ENCODE results near the gene KIF13A. TPM values are rescaled to one million over a fixed set of nuclear protein-coding genes. Genes with fewer than 3 reads are reported as not detected.

Gene KIF13A
- total and polyA plus RNA-seq, 3 donors from 2014 or later, result 20.8 to 28.7 (median 27.7) TPM

GRCh38 chr6:17855381-17855780, 132.1 kb downstream of the KIF13A start:
- H3K9me3 ChIP-seq, result no peaks in the 10 kb centered on the region
- no peaks in the 10 kb centered on the region for H3K4me1 ChIP-seq
- no peaks in the 10 kb centered on the region for H3K36me3 ChIP-seq (ENCODE audit: low read depth, missing control alignments)
- 91 to 94% methylated on average over 2 of the region's 2 CpGs for WGBS, 2 donors
- DNase-seq, result no peak
- intact Hi-C loops (cut with DNase I; ENCODE audit: low total_unique reads), result no loop called here
- no peak overlapping the region for H3K27ac ChIP-seq
- H3K4me3 ChIP-seq, result no peak overlapping the region
- TF ChIP-seq POLR2A (IDR thresholded peaks at IDR 0.05) (no peak), CTCF (IDR thresholded peaks at IDR 0.05) (no peak)
- H3K27me3 ChIP-seq, result no peaks in the 10 kb centered on the region

- intact Hi-C loops (cut with DNase I; ENCODE audit: low total_unique reads), result no loop called here
- TF ChIP-seq CTCF (IDR thresholded peaks at IDR 0.05), result no peak
- no peak for TF ChIP-seq POLR2A (IDR thresholded peaks at IDR 0.05)
- H3K27me3 ChIP-seq, result no peaks in the 10 kb centered on the region
- H3K36me3 ChIP-seq (ENCODE audit: low read depth, missing control alignments), result no peaks in the 10 kb centered on the region
- DNase-seq, result no peak
- no peaks in the 10 kb centered on the region for H3K9me3 ChIP-seq
- no peaks in the 10 kb centered on the region for H3K4me1 ChIP-seq
- WGBS, 2 donors, result 87 to 91% methylated on average over 2 of the region's 2 CpGs
- H3K4me3 ChIP-seq, result no peak overlapping the region
- no peak overlapping the region for H3K27ac ChIP-seq
Measured at GRCh38 chr6:17853533-17853932, 133.9 kb downstream of the KIF13A start.

DNA sequence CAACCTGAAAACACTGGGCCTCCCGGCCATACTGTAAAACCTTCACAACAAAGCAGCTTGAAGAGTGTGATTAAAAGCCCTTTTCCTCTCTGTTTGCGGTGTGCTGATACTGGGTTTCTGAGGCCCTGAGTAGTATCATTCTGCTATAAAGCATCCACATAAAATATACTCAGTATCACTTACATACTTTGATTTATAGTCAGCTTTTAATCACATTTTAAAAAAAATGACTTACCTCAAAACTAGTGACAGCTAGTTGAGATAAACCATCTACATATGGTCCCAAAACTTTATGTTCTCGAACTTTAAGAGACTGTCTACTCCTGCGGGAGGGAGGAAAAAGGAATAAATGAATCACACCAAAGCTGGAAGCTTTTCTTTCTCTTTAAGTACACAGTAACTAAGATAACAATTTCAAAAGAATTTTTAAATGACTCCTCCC, 135.7 kb downstream of the KIF13A start:
- no peaks in the 10 kb centered on the region for H3K9me3 ChIP-seq
- TF ChIP-seq POLR2A (IDR thresholded peaks at IDR 0.05), result no peak
- TF ChIP-seq CTCF (IDR thresholded peaks at IDR 0.05), result no peak
- no peaks in the 10 kb centered on the region for H3K36me3 ChIP-seq (ENCODE audit: low read depth, missing control alignments)
- DNase-seq, result no peak
- H3K4me1 ChIP-seq, result no peaks in the 10 kb centered on the region
- no peak overlapping the region for H3K4me3 ChIP-seq
- intact Hi-C loops (cut with DNase I; ENCODE audit: low total_unique reads), result no loop called here
- H3K27ac ChIP-seq, result no peak overlapping the region
- WGBS, 2 donors, result 65 to 78% methylated on average over 4 of the region's 4 CpGs
- no peaks in the 10 kb centered on the region for H3K27me3 ChIP-seq

- Histone ChIP-seq H3K9me3 (no peaks in the 10 kb centered on the region), H3K36me3 (ENCODE audit: low read depth, missing control alignments) (no peaks in the 10 kb centered on the region), H3K4me1 (no peaks in the 10 kb centered on the region), H3K27me3 (no peaks in the 10 kb centered on the region), H3K27ac (no peak overlapping the region), H3K4me3 (no peak overlapping the region)
- intact Hi-C loops (cut with DNase I; ENCODE audit: low total_unique reads), result no loop called here
- TF ChIP-seq POLR2A (IDR thresholded peaks at IDR 0.05) (no peak), CTCF (IDR thresholded peaks at IDR 0.05) (no peak)
- DNase-seq, result no peak
- WGBS, 2 donors, result 72 to 94% methylated on average over 3 of the region's 3 CpGs
Measured at GRCh38 chr6:17851001-17851719, 136.3 kb downstream of the KIF13A start.

- H3K27ac ChIP-seq, result no peak overlapping the region
- H3K4me3 ChIP-seq, result no peak overlapping the region
- H3K36me3 ChIP-seq (ENCODE audit: low read depth, missing control alignments), result no peaks in the 10 kb centered on the region
- TF ChIP-seq CTCF (IDR thresholded peaks at IDR 0.05), result no peak
- TF ChIP-seq POLR2A (IDR thresholded peaks at IDR 0.05), result no peak
- intact Hi-C loops (cut with DNase I; ENCODE audit: low total_unique reads), result no loop called here
- no peak for DNase-seq
- no peaks in the 10 kb centered on the region for H3K4me1 ChIP-seq
- no peaks in the 10 kb centered on the region for H3K9me3 ChIP-seq
- WGBS, 2 donors, result 93 to 98% methylated on average over 5 of the region's 5 CpGs
- H3K27me3 ChIP-seq, result no peaks in the 10 kb centered on the region
Measured at GRCh38 chr6:17850281-17850680, 137.2 kb downstream of the KIF13A start.
